ENCODE results near the gene GHDC. TPM values are rescaled to one million over a fixed set of nuclear protein-coding genes. Genes with fewer than 3 reads are reported as not detected.

Gene GHDC
- total and polyA plus RNA-seq, 2 donors (not counting 3 experiments of a cell fraction or from before 2014, with no cell fraction given) = 9.8 to 11.2 TPM

GRCh38 chr17:42197564-42198156 is 3.4 kb upstream of the GHDC start:
- H4K20me1 ChIP-seq (replicated peaks; ENCODE audit: control insufficient read depth, extremely low read depth, insufficient read depth, low read length) = no peaks in the 10 kb centered on the region
- no peak overlapping the region for H3K27ac ChIP-seq (ENCODE audit: insufficient read depth, low read depth, low read length)
- H3K36me3 ChIP-seq (ENCODE audit: control insufficient read depth in 2 of 2, extremely low read depth in 1 of 2, insufficient read depth in 2 of 2, low read length in 2 of 2) = peaks cover under 1 to 16% of the 10 kb centered on the region in 2 experiments
- H3K9ac ChIP-seq (replicated peaks; ENCODE audit: extremely low read depth, insufficient read depth, low read length) = no peak overlapping the region
- dilution Hi-C loops (cut with MboI; ENCODE audit: extremely low pct_ligation_motif_present, low sequenced_read_pairs) = no loop called here
- ChIA-PET POLR2A (no interaction called here), CTCF (interaction anchor here (1.5 to 4.6 kb wide), 3 partner anchors 16 to 24 kb away, joined by 4 to 24 read pairs (median 5); no protein-coding TSS in a partner anchor)
- no peak for FAIRE-seq
- H3K4me3 ChIP-seq (replicated peaks in 1 of 3; ENCODE audit: insufficient read depth in 1 of 3, low read depth in 1 of 3, low read length in 3 of 3) = no peak overlapping the region
- H3K4me2 ChIP-seq (ENCODE audit: insufficient read depth, low read length) = no peak overlapping the region
- H3K79me2 ChIP-seq (ENCODE audit: control insufficient read depth, insufficient read depth, low read length) = no peaks in the 10 kb centered on the region
- intact Hi-C loops (cut with micrococcal nuclease) = no loop called here
- H3K4me1 ChIP-seq (ENCODE audit: control insufficient read depth, extremely low read depth, insufficient read depth, low read length) = no peaks in the 10 kb centered on the region
- H3K9me3 ChIP-seq (replicated peaks; ENCODE audit: control insufficient read depth, insufficient read depth, low read length) = no peaks in the 10 kb centered on the region
- TF ChIP-seq POLR2AphosphoS5 (IDR thresholded peaks at IDR 0.05; ENCODE audit: insufficient read depth, low read depth, low read length) (no peak), MYC (IDR thresholded peaks at IDR 0.05; ENCODE audit: low read depth, low read length) (no peak), JUN (IDR thresholded peaks at IDR 0.05; ENCODE audit: borderline replicate concordance, insufficient read depth, insufficient read length, low read depth) (no peak), FOS (IDR thresholded peaks at IDR 0.05; ENCODE audit: borderline replicate concordance, insufficient read depth, low read length) (no peak), MAX (IDR thresholded peaks at IDR 0.05; ENCODE audit: insufficient read depth, insufficient read length) (no peak), GATA2 (IDR thresholded peaks at IDR 0.05; ENCODE audit: insufficient read depth, insufficient read length, low read depth, low read length) (no peak), POLR2A (IDR thresholded peaks at IDR 0.05; ENCODE audit: low read depth, low read length) (no peak), EZH2 (IDR thresholded peaks at IDR 0.05; ENCODE audit: borderline replicate concordance, low read depth, low read length, severe bottlenecking) (no peak), CTCF (IDR thresholded peaks at IDR 0.05; ENCODE audit: extremely low read depth in 1 of 2, insufficient read depth in 1 of 2, low read depth in 1 of 2, low read length in 2 of 2) (no peak)
- no peaks in the 10 kb centered on the region for H3K27me3 ChIP-seq (ENCODE audit: control insufficient read depth in 2 of 2, insufficient read depth in 2 of 2, low read length in 2 of 2)
- BruUV-seq (replicated peaks) = no TSS peak
- DNase-seq (ENCODE audit: low read depth, low spot score) = no peak
- H2AFZ ChIP-seq (ENCODE audit: low read depth, low read length) = no peak overlapping the region
- no peaks in the 10 kb centered on the region for H3K9me1 ChIP-seq (replicated peaks; ENCODE audit: control insufficient read depth, extremely low read depth, insufficient read depth, low read length)

Data from endothelial cell of umbilical vein (primary cell).